OCI-M2 (cell line): ENCODE results near the gene TRAF3IP1.
"Not testable (repeated sequence)": the region's sequence is repeated elsewhere in the genome, so short reads cannot be mapped to it uniquely, and the experiment has no call there.

Source experiments
- DNase-seq: peaks from one replicate; lab custom pipeline; 2025; ENCODE audit not compliant: unreplicated experiment; lab: John Stamatoyannopoulos, UW

The TRAF3IP1 gene

GRCh38 chr2:238441262-238442114, 121.2 kb downstream of the TRAF3IP1 start:
- no peak for DNase-seq

- not testable (repeated sequence) for DNase-seq
Measured at GRCh38 chr2:238442257-238442656, 121.9 kb downstream of the TRAF3IP1 start.

- no peak for DNase-seq
Measured at GRCh38 chr2:238444242-238444641, 123.9 kb downstream of the TRAF3IP1 start.

GRCh38 chr2:238445409-238446190, 125.3 kb downstream of the TRAF3IP1 start:
- no peak for DNase-seq

- no peak for DNase-seq
Measured at GRCh38 chr2:238446371-238446770, 126.1 kb downstream of the TRAF3IP1 start.

GRCh38 chr2:238448031-238448955, 128.0 kb downstream of the TRAF3IP1 start:
- no peak for DNase-seq

- DNase-seq, result no peak
Measured at GRCh38 chr2:238449241-238449640, 128.9 kb downstream of the TRAF3IP1 start.

- no peak for DNase-seq
Measured at GRCh38 chr2:238449909-238450417, 129.6 kb downstream of the TRAF3IP1 start.

GRCh38 chr2:238450440-238450861, 130.1 kb downstream of the TRAF3IP1 start:
- no peak for DNase-seq
